HL-60/S4 treated with retinoic acid at 250 ng/mL for 4 days and 3 days (cell line): ENCODE results near the gene TMEM217.
"Not testable (repeated sequence)": the region's sequence is repeated elsewhere in the genome, so short reads cannot be mapped to it uniquely, and the experiment has no call there.

Source experiments
- in situ Hi-C: fragments of 300-500 bp; cut with MboI; formaldehyde crosslinking; loops from 2 replicates; pipeline ENCODE4 v1.7.0; 2022; ENCODE audit warnings: low sequenced_read_pairs

Gene TMEM217

GRCh38 chr6:37218511-37218910, 39.4 kb downstream of the TMEM217 start:
- in situ Hi-C loops = loop anchor here (25.0 kb wide), 3 partner anchors 331 to 606 kb away; partner anchors contain the start of gene C6orf89

GRCh38 chr6:37218061-37218460, 39.9 kb downstream of the TMEM217 start:
- in situ Hi-C loops = loop anchor here (25.0 kb wide), 3 partner anchors 331 to 606 kb away; partner anchors contain the start of gene C6orf89

- in situ Hi-C loops = loop anchor here (25.0 kb wide), 3 partner anchors 325 to 600 kb away; partner anchors contain the start of gene C6orf89
Observed at GRCh38 chr6:37212268-37212667, 45.7 kb downstream of the TMEM217 start.

GRCh38 chr6:37210313-37210968, 47.5 kb downstream of the TMEM217 start:
- in situ Hi-C loops = loop anchor here (25.0 kb wide), 3 partner anchors 323 to 598 kb away; partner anchors contain the start of gene C6orf89

- in situ Hi-C loops = loop anchor here (5.0 to 25.0 kb wide), 5 partner anchors 37 to 597 kb away; partner anchors contain the start of genes C6orf89 and PIM1
Observed at GRCh38 chr6:37209461-37210205, 48.3 kb downstream of the TMEM217 start.

GRCh38 chr6:37208793-37209192, 49.2 kb downstream of the TMEM217 start:
- in situ Hi-C loops = loop anchor here (5.0 to 25.0 kb wide), 5 partner anchors 36 to 596 kb away; partner anchors contain the start of genes C6orf89 and PIM1

GRCh38 chr6:37207903-37208456, 50.0 kb downstream of the TMEM217 start:
- in situ Hi-C loops = loop anchor here (5.0 to 25.0 kb wide), 5 partner anchors 36 to 596 kb away; partner anchors contain the start of genes C6orf89 and PIM1

- in situ Hi-C loops = loop anchor here (5.0 to 25.0 kb wide), 5 partner anchors 34 to 594 kb away; partner anchors contain the start of genes C6orf89 and PIM1
Observed at GRCh38 chr6:37206622-37207021, 51.3 kb downstream of the TMEM217 start.

GRCh38 chr6:37205997-37206340, 52.0 kb downstream of the TMEM217 start:
- in situ Hi-C loops = loop anchor here (5.0 to 25.0 kb wide), 5 partner anchors 34 to 594 kb away; partner anchors contain the start of genes C6orf89 and PIM1

- in situ Hi-C loops = loop anchor here (5.0 to 25.0 kb wide), 5 partner anchors 33 to 593 kb away; partner anchors contain the start of genes C6orf89 and PIM1
Observed at GRCh38 chr6:37205175-37205996, 52.6 kb downstream of the TMEM217 start.

GRCh38 chr6:37204014-37204751, 53.8 kb downstream of the TMEM217 start:
- in situ Hi-C loops = loop anchor here (10.0 to 25.0 kb wide), 4 partner anchors 179 to 592 kb away; partner anchors contain the start of gene C6orf89

GRCh38 chr6:37202788-37203491, 55.0 kb downstream of the TMEM217 start:
- in situ Hi-C loops = loop anchor here (10.0 to 25.0 kb wide), 4 partner anchors 178 to 591 kb away; partner anchors contain the start of gene C6orf89

- in situ Hi-C loops = loop anchor here (10.0 to 25.0 kb wide), 4 partner anchors 177 to 589 kb away; partner anchors contain the start of gene C6orf89
Observed at GRCh38 chr6:37201726-37202125, 56.2 kb downstream of the TMEM217 start.

GRCh38 chr6:37200085-37200484, 57.9 kb downstream of the TMEM217 start:
- in situ Hi-C loops = loop anchor here (10.0 to 25.0 kb wide), 4 partner anchors 175 to 588 kb away; partner anchors contain the start of gene C6orf89

- in situ Hi-C loops = not testable (repeated sequence)
Observed at GRCh38 chr6:37196451-37196850, 61.5 kb downstream of the TMEM217 start.

GRCh38 chr6:37194886-37195285, 63.1 kb downstream of the TMEM217 start:
- in situ Hi-C loops = not testable (repeated sequence)

GRCh38 chr6:37192666-37193065, 65.3 kb downstream of the TMEM217 start:
- in situ Hi-C loops = no loop called here

GRCh38 chr6:37190159-37190535, 67.8 kb downstream of the TMEM217 start:
- in situ Hi-C loops = no loop called here
